B cell (primary cell): ENCODE results near the gene TXNDC2. TPM values are rescaled to one million over a fixed set of nuclear protein-coding genes. Genes with fewer than 3 reads are reported as not detected.

ENCODE experiments used
- ATAC-seq: fragments of 200-7000 bp; cut with Tn5 transposase; one replicate; pipeline ENCODE4 v1.10.0; 2021; ENCODE audit warnings: low read depth, mild to moderate bottlenecking, moderate number of reproducible peaks, moderate library complexity
- CTCF ChIA-PET: fragments of 350-600 bp; sonication (Branson Sonifier 250); formaldehyde crosslinking; loops from one replicate; lab custom pipeline; 2021; ENCODE audit warnings: antibody characterized with exemption, inconsistent platforms; lab: Charles Lee
- POLR2A ChIA-PET: fragments of 350-600 bp; sonication (Branson Sonifier 250); formaldehyde crosslinking; loops from one replicate; lab custom pipeline; 2021; ENCODE audit warnings: antibody characterized with exemption; lab: Charles Lee
- DNase-seq: peaks from one replicate; pipeline ENCODE4 v3.0.0; 2013
- H2AFZ ChIP-seq: 2 replicates; pipeline ENCODE4 v1.6.1; 2012; ENCODE audit warnings: mild to moderate bottlenecking, low read depth, low read length; ENCODE audit not compliant: insufficient read depth, poor library complexity, severe bottlenecking
- H3K27ac ChIP-seq, 2 donors: 1 replicate in 1 of 2; 2 replicates in 1 of 2; pipeline ENCODE4 v1.5.1; 2012 to 2013; ENCODE audit warnings: low read length in 2 of 2, mild to moderate bottlenecking in 2 of 2, moderate library complexity in 1 of 2
- H3K27me3 ChIP-seq, 4 experiments: fragments of 200-600 bp in 1 of 4; sonication (generic) in 1 of 4; replicated peaks in 1 of 4; 1 replicate in 2 of 4; 2 replicates in 2 of 4; pipeline versions ENCODE4 v1.6.1 to v1.7.0; 2013 to 2016; ENCODE audit warnings: low read length in 3 of 4, mild to moderate bottlenecking in 2 of 4, mixed read lengths in 1 of 4, moderate library complexity in 1 of 4; ENCODE audit not compliant: insufficient read depth in 4 of 4, control insufficient read depth in 3 of 4; ENCODE audit errors: control extremely low read depth in 1 of 4
- H3K36me3 ChIP-seq, 2 experiments: replicated peaks in 1 of 2; 1 replicate in 1 of 2; 2 replicates in 1 of 2; pipeline versions ENCODE4 v1.6.1 to v1.7.1; 2013; ENCODE audit warnings: low read length in 1 of 2; ENCODE audit not compliant: insufficient read depth in 2 of 2, control insufficient read depth in 1 of 2; ENCODE audit errors: control extremely low read depth in 1 of 2, extremely low read depth in 1 of 2
- H3K4me1 ChIP-seq, 2 donors: fragments of 200-600 bp in 1 of 2; sonication (generic) in 1 of 2; 1 replicate in 1 of 2; 2 replicates in 1 of 2; pipeline versions ENCODE4 v1.5.1 to v1.6.1; 2013 to 2017; ENCODE audit warnings: low read length in 2 of 2; ENCODE audit not compliant: control insufficient read depth in 2 of 2, insufficient read depth in 2 of 2
- H3K4me2 ChIP-seq: replicated peaks from 2 replicates; pipeline ENCODE3; 2012; ENCODE audit warnings: mild to moderate bottlenecking, low read depth, low read length; ENCODE audit not compliant: poor library complexity, severe bottlenecking
- H3K4me3 ChIP-seq, 5 experiments: fragments of 200-600 bp in 1 of 5; sonication (generic) in 1 of 5; 1 replicate in 3 of 5; 2 replicates in 2 of 5; pipeline versions ENCODE4 v1.5.1 to v1.7.0; 2011 to 2016; ENCODE audit warnings: low read length in 4 of 5, mild to moderate bottlenecking in 4 of 5, low read depth in 2 of 5, control low read depth in 1 of 5, moderate library complexity in 1 of 5; ENCODE audit not compliant: insufficient read depth in 1 of 5; ENCODE audit errors: control extremely low read depth in 1 of 5, extremely low read depth in 1 of 5
- H3K79me2 ChIP-seq: fragments of 200-600 bp; sonication (generic); one replicate; pipeline ENCODE4 v1.6.0; 2016; ENCODE audit warnings: low read length; ENCODE audit not compliant: control insufficient read depth, insufficient read depth
- H3K9ac ChIP-seq: fragments of 200-600 bp; sonication (generic); 2 replicates; pipeline ENCODE4 v1.6.1; 2017; ENCODE audit warnings: mild to moderate bottlenecking, low read length, moderate library complexity
- H3K9me3 ChIP-seq, 3 donors: one replicate each; pipeline versions ENCODE4 v1.6.1 to v1.7.1; 2013; ENCODE audit warnings: low read length in 2 of 3; ENCODE audit not compliant: control insufficient read depth in 2 of 3, insufficient read depth in 1 of 3; ENCODE audit errors: control extremely low read depth in 1 of 3
- H4K20me1 ChIP-seq: 2 replicates; pipeline ENCODE4 v1.6.0; 2012; ENCODE audit warnings: mild to moderate bottlenecking, low read length; ENCODE audit not compliant: insufficient read depth, control insufficient read depth, poor library complexity, severe bottlenecking
- H3K27ac Mint-ChIP-seq: one replicate; pipeline ENCODE4 v1.8.0; 2021; ENCODE audit warnings: mixed read lengths
- H3K27me3 Mint-ChIP-seq: one replicate; pipeline ENCODE4 v1.8.0; 2021; ENCODE audit warnings: mixed read lengths
- H3K4me1 Mint-ChIP-seq: one replicate; pipeline ENCODE4 v1.8.0; 2021; ENCODE audit warnings: mixed read lengths
- H3K4me3 Mint-ChIP-seq: one replicate; pipeline ENCODE4 v1.8.0; 2021; ENCODE audit warnings: mixed read lengths
- H3K9me3 Mint-ChIP-seq: one replicate; pipeline ENCODE4 v1.8.0; 2022; ENCODE audit warnings: mixed read lengths; ENCODE audit not compliant: insufficient read depth
- EZH2 ChIP-seq: IDR thresholded peaks from 2 replicates; pipeline ENCODE4 v1.6.1; 2012; ENCODE audit warnings: borderline replicate concordance, low read depth, mild to moderate bottlenecking, moderate library complexity, low read length; ENCODE audit not compliant: insufficient read depth, poor library complexity, severe bottlenecking
- WGBS: methylation state at CpG from one replicate; pipeline ENCODE4 v1.1.5; 2013; ENCODE audit warnings: missing lambda C conversion rate; ENCODE audit not compliant: insufficient coverage; 5-methylcytosine and 5-hydroxymethylcytosine counted together
- intact Hi-C: fragments of 100-400 bp; cut with micrococcal nuclease; formaldehyde crosslinking; loops from one replicate; pipeline ENCODE4 v1.10.0; 2022
- polyA plus RNA-seq: library from polyadenylated mRNA; depleted of rRNA; stranded (reverse); fragments of >200 nt; gene quantifications from 2 replicates; pipeline ENCODE4 v1.2.3, GENCODE V29; 2012
- total RNA-seq, 2 donors: library from RNA; stranded (reverse); fragments of 120-200 nt in 1 of 2; gene quantifications; 1 replicate in 1 of 2; 2 replicates in 1 of 2; pipeline versions ENCODE4 v1.2.3 to v1.2.4, GENCODE V29; 2013 to 2022
- TF ChIP-seq, protein P1 (sequence below): fragments of 200-600 bp; IDR thresholded peaks from one replicate; pipeline ENCODE4 v1.8.0; 2022; ENCODE audit warnings: antibody characterized with exemption, mild to moderate bottlenecking

Gene TXNDC2
- total and polyA plus RNA-seq, 2 donors (not counting 1 experiment from before 2014, with no cell fraction given) = 0.07 to 0.22 TPM

DNA sequence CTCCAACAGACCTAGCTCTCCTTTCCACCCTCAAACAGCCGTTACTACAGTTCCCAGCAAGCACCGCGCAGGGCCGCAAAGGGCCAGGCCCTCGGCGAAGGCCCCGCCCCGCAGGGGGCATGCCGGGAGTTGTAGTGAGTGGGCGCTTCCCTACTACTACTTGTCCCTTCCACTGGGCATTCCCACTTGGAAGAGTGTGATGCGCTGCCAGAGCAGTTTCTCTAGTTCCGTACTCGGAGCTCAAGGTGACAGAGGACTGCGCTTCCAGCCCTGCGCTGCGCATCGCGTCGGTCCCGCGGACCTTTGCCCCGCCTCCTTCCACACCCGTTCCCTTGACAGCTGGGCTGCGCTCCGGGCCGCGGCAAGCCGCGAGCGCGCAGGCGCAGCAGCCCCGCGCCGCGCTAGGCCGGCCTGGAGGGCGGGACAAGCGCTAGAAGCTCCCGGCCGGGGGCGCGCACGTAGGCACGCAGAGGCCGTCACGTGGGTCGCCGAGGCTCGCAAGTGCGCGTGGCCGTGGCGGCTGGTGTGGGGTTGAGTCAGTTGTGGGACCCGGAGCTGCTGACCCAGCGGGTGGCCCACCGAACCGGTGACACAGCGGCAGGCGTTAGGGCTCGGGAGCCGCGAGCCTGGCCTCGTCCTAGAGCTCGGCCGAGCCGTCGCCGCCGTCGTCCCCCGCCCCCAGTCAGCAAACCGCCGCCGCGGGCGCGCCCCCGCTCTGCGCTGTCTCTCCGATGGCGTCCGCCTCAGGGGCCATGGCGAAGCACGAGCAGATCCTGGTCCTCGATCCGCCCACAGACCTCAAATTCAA lies 28.0 kb downstream of the TXNDC2 start, which contains the start of gene VAPA:
Gene VAPA (plus strand): TSS at position 491 of the 808 bp plus-strand sequence. CDS start 241 bp downstream, at position 732.
- H3K4me3 ChIP-seq = peak within 1 kb of the TSS; percentile 78 to 90 (median 89)
- peaks cover 36% of the 10 kb centered on the region for H4K20me1 ChIP-seq
- Mint-ChIP-seq H3K27me3 (peaks cover 9% of the 10 kb centered on the region), H3K4me1 (peaks cover 26% of the 10 kb centered on the region), H3K4me3 (peak within 1 kb of the TSS; percentile 94), H3K27ac (peak within 1 kb of the TSS; percentile 96), H3K9me3 (no peaks in the 10 kb centered on the region)
- peaks cover 42% of the 10 kb centered on the region for H3K79me2 ChIP-seq
- H3K4me2 ChIP-seq = peak within 1 kb of the TSS; percentile 89
- no peaks in the 10 kb centered on the region for H3K36me3 ChIP-seq
- H3K27ac ChIP-seq = peak within 1 kb of the TSS; percentile 89 to 95
- no peak for TF ChIP-seq EZH2
- TF ChIP-seq, protein P1, sequence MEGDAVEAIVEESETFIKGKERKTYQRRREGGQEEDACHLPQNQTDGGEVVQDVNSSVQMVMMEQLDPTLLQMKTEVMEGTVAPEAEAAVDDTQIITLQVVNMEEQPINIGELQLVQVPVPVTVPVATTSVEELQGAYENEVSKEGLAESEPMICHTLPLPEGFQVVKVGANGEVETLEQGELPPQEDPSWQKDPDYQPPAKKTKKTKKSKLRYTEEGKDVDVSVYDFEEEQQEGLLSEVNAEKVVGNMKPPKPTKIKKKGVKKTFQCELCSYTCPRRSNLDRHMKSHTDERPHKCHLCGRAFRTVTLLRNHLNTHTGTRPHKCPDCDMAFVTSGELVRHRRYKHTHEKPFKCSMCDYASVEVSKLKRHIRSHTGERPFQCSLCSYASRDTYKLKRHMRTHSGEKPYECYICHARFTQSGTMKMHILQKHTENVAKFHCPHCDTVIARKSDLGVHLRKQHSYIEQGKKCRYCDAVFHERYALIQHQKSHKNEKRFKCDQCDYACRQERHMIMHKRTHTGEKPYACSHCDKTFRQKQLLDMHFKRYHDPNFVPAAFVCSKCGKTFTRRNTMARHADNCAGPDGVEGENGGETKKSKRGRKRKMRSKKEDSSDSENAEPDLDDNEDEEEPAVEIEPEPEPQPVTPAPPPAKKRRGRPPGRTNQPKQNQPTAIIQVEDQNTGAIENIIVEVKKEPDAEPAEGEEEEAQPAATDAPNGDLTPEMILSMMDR = no peak
- CTCF ChIA-PET = interaction anchor here (0.6 to 3.3 kb wide), 7 partner anchors 36 to 1282 kb away, joined by 3 to 9 read pairs (median 4); no protein-coding TSS in a partner anchor
- peak within 1 kb of the TSS; percentile 88 for H3K9ac ChIP-seq
- POLR2A ChIA-PET = interaction anchor here (1.0 to 1.8 kb wide), 6 partner anchors 13 to 612 kb away, joined by 3 to 6 read pairs (median 4); partner anchors contain the start of gene NAPG
- DNase-seq = peak; percentile 99
- peaks cover 0 to 4% (median 2%) of the 10 kb centered on the region in 4 experiments for H3K27me3 ChIP-seq
- under 1% methylated on average over 83 of the region's 87 CpGs for WGBS
- peaks cover 30 to 35% of the 10 kb centered on the region in 2 donors for H3K4me1 ChIP-seq
- ATAC-seq = peak; percentile 80
- H3K9me3 ChIP-seq = peaks cover 0 to 6% (median 1%) of the 10 kb centered on the region in 3 donors
- intact Hi-C loops = loop anchor here (1.0 to 5.0 kb wide), 7 partner anchors 205 to 1937 kb away; partner anchors contain the start of genes CHMP1B, MTCL1, NAPG and RAB31
- H2AFZ ChIP-seq = peak within 1 kb of the TSS; percentile 93
